HUES64 (cell line): ENCODE results near the gene RGS9.

ENCODE experiments used
- H3K27ac ChIP-seq: 2 replicates; pipeline ENCODE4 v1.7.0; 2013; ENCODE audit warnings: low read depth, low read length, inconsistent platforms
- H3K27me3 ChIP-seq: 2 replicates; pipeline ENCODE4 v1.6.1; 2013; ENCODE audit warnings: mild to moderate bottlenecking, low read length; ENCODE audit not compliant: insufficient read depth
- H3K36me3 ChIP-seq: 2 replicates; pipeline ENCODE4 v1.6.1; 2013; ENCODE audit warnings: mild to moderate bottlenecking, low read length; ENCODE audit not compliant: insufficient read depth
- H3K4me1 ChIP-seq: 2 replicates; pipeline ENCODE4 v1.6.1; 2013; ENCODE audit warnings: mild to moderate bottlenecking, low read length, moderate library complexity; ENCODE audit not compliant: insufficient read depth
- H3K4me3 ChIP-seq: 2 replicates; pipeline ENCODE4 v1.5.1; 2013; ENCODE audit warnings: mild to moderate bottlenecking, low read length, moderate library complexity
- H3K9ac ChIP-seq: 2 replicates; pipeline ENCODE4 v1.6.1; 2013; ENCODE audit warnings: mild to moderate bottlenecking, low read depth, low read length
- H3K9me3 ChIP-seq: 2 replicates; pipeline ENCODE4 v1.6.1; 2013; ENCODE audit warnings: low read depth, low read length; ENCODE audit not compliant: insufficient read depth
- WGBS: fragments of 150-250, 120-280 bp; methylation state at CpG from one replicate; pipeline ENCODE4 v1.1.7; 2013; ENCODE audit warnings: missing lambda C conversion rate; 5-methylcytosine and 5-hydroxymethylcytosine counted together

The RGS9 gene

GRCh38 chr17:65134035-65134434, 3.1 kb upstream of the RGS9 start:
- H3K27me3 ChIP-seq = peaks cover 19% of the 10 kb centered on the region
- H3K36me3 ChIP-seq = no peaks in the 10 kb centered on the region
- 92% methylated on average over 1 of the region's 2 CpGs for WGBS
- H3K4me1 ChIP-seq = peaks cover 3% of the 10 kb centered on the region; the same call in 1 of the 2 replicates
- no peaks in the 10 kb centered on the region for H3K9me3 ChIP-seq
- no peak overlapping the region for H3K4me3 ChIP-seq
- H3K9ac ChIP-seq = no peak overlapping the region
- no peak overlapping the region for H3K27ac ChIP-seq

- no peak overlapping the region for H3K4me3 ChIP-seq
- WGBS = 60% methylated on average over 7 of the region's 7 CpGs
- no peak overlapping the region for H3K9ac ChIP-seq
- peaks cover 19% of the 10 kb centered on the region for H3K27me3 ChIP-seq
- no peaks in the 10 kb centered on the region for H3K36me3 ChIP-seq
- H3K27ac ChIP-seq = no peak overlapping the region
- H3K9me3 ChIP-seq = no peaks in the 10 kb centered on the region
- peaks cover 3% of the 10 kb centered on the region; the same call in 1 of the 2 replicates for H3K4me1 ChIP-seq
Observed at GRCh38 chr17:65139101-65139764, 2.1 kb downstream of the RGS9 start.

- Histone ChIP-seq H3K9me3 (no peaks in the 10 kb centered on the region), H3K4me3 (no peak overlapping the region), H3K27ac (no peak overlapping the region), H3K9ac (no peak overlapping the region), H3K4me1 (peaks cover 3% of the 10 kb centered on the region; the same call in 1 of the 2 replicates), H3K27me3 (peaks cover 15% of the 10 kb centered on the region), H3K36me3 (no peaks in the 10 kb centered on the region)
- WGBS = 90% methylated on average over 2 of the region's 2 CpGs
Observed at GRCh38 chr17:65142247-65142646, 5.1 kb downstream of the RGS9 start.

- H3K27me3 ChIP-seq = no peaks in the 10 kb centered on the region
- H3K4me1 ChIP-seq = no peaks in the 10 kb centered on the region
- H3K4me3 ChIP-seq = no peak overlapping the region
- H3K9ac ChIP-seq = no peak overlapping the region
- no peaks in the 10 kb centered on the region for H3K9me3 ChIP-seq
- H3K36me3 ChIP-seq = no peaks in the 10 kb centered on the region
- 90% methylated on average over 21 of the region's 21 CpGs for WGBS
- no peak overlapping the region for H3K27ac ChIP-seq
Observed at GRCh38 chr17:65143889-65144604, 6.9 kb downstream of the RGS9 start.

- no peaks in the 10 kb centered on the region for H3K27me3 ChIP-seq
- H3K36me3 ChIP-seq = no peaks in the 10 kb centered on the region
- WGBS = 89% methylated on average over 10 of the region's 11 CpGs
Observed at GRCh38 chr17:65145743-65146142, 8.6 kb downstream of the RGS9 start.

GRCh38 chr17:65147955-65148354, 10.8 kb downstream of the RGS9 start:
- Histone ChIP-seq H3K9me3 (no peaks in the 10 kb centered on the region), H3K9ac (no peak overlapping the region), H3K27me3 (no peaks in the 10 kb centered on the region), H3K4me3 (no peak overlapping the region), H3K36me3 (no peaks in the 10 kb centered on the region), H3K4me1 (no peaks in the 10 kb centered on the region), H3K27ac (no peak overlapping the region)
- WGBS = 88% methylated on average over 4 of the region's 4 CpGs

More at GRCh38 chr17:65145743-65146142, 8.6 kb downstream of the RGS9 start:
- Histone ChIP-seq H3K4me1 (no peaks in the 10 kb centered on the region), H3K9me3 (no peaks in the 10 kb centered on the region), H3K9ac (no peak overlapping the region), H3K27ac (no peak overlapping the region), H3K4me3 (no peak overlapping the region)

- Histone ChIP-seq H3K36me3 (no peaks in the 10 kb centered on the region), H3K9me3 (no peaks in the 10 kb centered on the region), H3K4me1 (peaks cover 8% of the 10 kb centered on the region; the same call in 1 of the 2 replicates), H3K27ac (no peak overlapping the region), H3K27me3 (no peaks in the 10 kb centered on the region), H3K9ac (no peak overlapping the region), H3K4me3 (no peak overlapping the region)
- 90% methylated on average over 4 of the region's 4 CpGs for WGBS
Observed at GRCh38 chr17:65154770-65155589, 17.8 kb downstream of the RGS9 start.

GRCh38 chr17:65155622-65156021, 18.5 kb downstream of the RGS9 start:
- no peak overlapping the region for H3K27ac ChIP-seq
- H3K4me1 ChIP-seq = peaks cover 8% of the 10 kb centered on the region; the same call in 1 of the 2 replicates
- no peak overlapping the region for H3K9ac ChIP-seq
- 62% methylated on average over 2 of the region's 2 CpGs for WGBS
- no peaks in the 10 kb centered on the region for H3K36me3 ChIP-seq
- no peaks in the 10 kb centered on the region for H3K27me3 ChIP-seq
- no peaks in the 10 kb centered on the region for H3K9me3 ChIP-seq
- H3K4me3 ChIP-seq = no peak overlapping the region

- H3K4me3 ChIP-seq = no peak overlapping the region
- no peaks in the 10 kb centered on the region for H3K36me3 ChIP-seq
- H3K4me1 ChIP-seq = peaks cover 8% of the 10 kb centered on the region; the same call in 1 of the 2 replicates
- no peaks in the 10 kb centered on the region for H3K27me3 ChIP-seq
- no peak overlapping the region for H3K27ac ChIP-seq
- H3K9ac ChIP-seq = no peak overlapping the region
- 95% methylated on average over 21 of the region's 21 CpGs for WGBS
- H3K9me3 ChIP-seq = no peaks in the 10 kb centered on the region
Observed at GRCh38 chr17:65156185-65156834, 19.1 kb downstream of the RGS9 start.

- H3K36me3 ChIP-seq = no peaks in the 10 kb centered on the region
- H3K9me3 ChIP-seq = no peaks in the 10 kb centered on the region
- no peak overlapping the region for H3K9ac ChIP-seq
- no peak overlapping the region for H3K27ac ChIP-seq
- 92% methylated on average over 14 of the region's 14 CpGs for WGBS
- peaks cover 8% of the 10 kb centered on the region; the same call in 1 of the 2 replicates for H3K4me1 ChIP-seq
- no peak overlapping the region for H3K4me3 ChIP-seq
- H3K27me3 ChIP-seq = no peaks in the 10 kb centered on the region
Observed at GRCh38 chr17:65156835-65157565, 19.8 kb downstream of the RGS9 start.
